ENCODE results near the gene CARS2.

GRCh38 chr13:110615005-110615321, 91.0 kb downstream of the CARS2 start:
- TF ChIP-seq CTCF (IDR thresholded peaks at IDR 0.05; ENCODE audit: low read depth, low read length) (no peak), POLR2A (IDR thresholded peaks at IDR 0.05; ENCODE audit: extremely low read depth, insufficient read length) (no peak), MAX (IDR thresholded peaks at IDR 0.05; ENCODE audit: low read depth, low read length) (no peak), MYC (IDR thresholded peaks at IDR 0.05; ENCODE audit: low read depth, low read length) (no peak)
